ENCODE measurements around the gene SPATA2L. TPM values are rescaled to one million over a fixed set of nuclear protein-coding genes. Genes with fewer than 3 reads are reported as not detected.
"Not testable (repeated sequence)": the region's sequence is repeated elsewhere in the genome, so short reads cannot be mapped to it uniquely, and the experiment has no call there.

Gene SPATA2L
- polyA plus RNA-seq, 6 donors from 2014 or later = 5.9 to 18.8 (median 8.6) TPM

DNA sequence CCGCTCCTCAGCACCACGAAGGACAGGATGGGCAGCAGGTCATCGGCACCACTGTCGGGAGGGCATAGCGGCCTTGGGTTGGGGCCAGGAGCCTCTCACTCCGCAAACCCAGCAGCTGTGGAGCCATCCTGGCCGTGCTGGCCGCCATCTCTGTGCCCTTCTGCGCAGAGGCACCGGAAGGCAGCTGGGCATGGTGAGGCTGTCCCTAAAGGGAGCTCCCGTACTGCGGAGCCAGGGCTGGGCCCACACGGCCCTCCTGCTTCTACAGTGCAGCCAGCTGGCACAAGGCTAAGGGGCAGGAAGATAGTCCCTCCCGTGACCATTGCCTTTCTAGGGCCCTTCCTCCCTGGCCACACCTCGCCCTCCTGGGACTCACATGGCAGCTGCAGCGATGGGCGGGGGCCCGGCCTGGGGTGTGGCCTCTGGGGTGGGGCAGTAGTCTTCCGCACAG lies 7.0 kb upstream of the SPATA2L start:
- Mint-ChIP-seq H3K9me3 (no peaks in the 10 kb centered on the region), H3K36me3 (no peaks in the 10 kb centered on the region), H3K27me3 (no peaks in the 10 kb centered on the region), H3K27ac (no peak overlapping the region), H3K4me1 (peaks cover 4 to 9% (median 8%) of the 10 kb centered on the region in 3 donors), H3K4me3 (no peak overlapping the region)
- DNase-seq (no peak), ATAC-seq (ENCODE audit: low read depth in 2 of 2) (no peak)

DNA sequence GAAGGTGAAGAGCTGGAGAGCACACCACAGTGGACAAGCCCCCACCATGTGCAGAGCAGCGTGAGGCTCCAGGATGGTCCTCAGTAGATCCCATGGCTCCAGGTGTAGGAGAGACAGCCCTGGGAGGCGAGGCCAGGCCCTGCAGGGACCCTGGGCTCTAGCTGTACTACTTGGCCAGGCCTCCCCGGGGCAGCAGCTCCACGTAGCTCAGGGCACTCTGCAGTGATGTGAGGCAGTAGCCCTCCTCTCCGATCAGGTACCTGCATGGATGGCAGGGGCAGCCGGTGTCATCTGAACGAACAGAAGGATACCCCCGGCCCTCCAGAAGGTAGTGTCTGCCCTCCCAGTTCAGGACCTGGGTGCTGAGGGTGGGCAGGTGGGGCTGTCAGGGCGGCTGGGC lies 6.2 kb upstream of the SPATA2L start:
- DNase-seq = no peak
- Mint-ChIP-seq H3K27me3 (no peaks in the 10 kb centered on the region), H3K4me1 (peaks cover 4 to 11% (median 8%) of the 10 kb centered on the region in 3 donors), H3K4me3 (no peak overlapping the region), H3K9me3 (no peaks in the 10 kb centered on the region), H3K27ac (no peak overlapping the region), H3K36me3 (no peaks in the 10 kb centered on the region)
- ATAC-seq (ENCODE audit: low read depth in 2 of 2) = no peak

- Mint-ChIP-seq H3K4me1 (peaks cover 4 to 18% (median 8%) of the 10 kb centered on the region in 3 donors), H3K36me3 (no peaks in the 10 kb centered on the region), H3K27me3 (no peaks in the 10 kb centered on the region), H3K9me3 (no peaks in the 10 kb centered on the region), H3K4me3 (no peak overlapping the region), H3K27ac (no peak overlapping the region)
- ATAC-seq (ENCODE audit: low read depth in 2 of 2) (no peak), DNase-seq (no peak)
These were observed 5.2 kb upstream of the SPATA2L start for GRCh38 chr16:89706518-89707260.

- Mint-ChIP-seq H3K4me1 (peaks cover 9 to 20% (median 16%) of the 10 kb centered on the region in 3 donors), H3K4me3 (peak overlapping the region in 2 of 8 donors; percentile 66 to 73), H3K27me3 (no peaks in the 10 kb centered on the region), H3K27ac (peak overlapping the region in 2 of 6 donors; percentile 33 to 74), H3K36me3 (no peaks in the 10 kb centered on the region), H3K9me3 (no peaks in the 10 kb centered on the region)
- ATAC-seq (ENCODE audit: low read depth in 2 of 2) (no peak), DNase-seq (no peak)
These were observed 3.5 kb upstream of the SPATA2L start for GRCh38 chr16:89705006-89705405.

DNA sequence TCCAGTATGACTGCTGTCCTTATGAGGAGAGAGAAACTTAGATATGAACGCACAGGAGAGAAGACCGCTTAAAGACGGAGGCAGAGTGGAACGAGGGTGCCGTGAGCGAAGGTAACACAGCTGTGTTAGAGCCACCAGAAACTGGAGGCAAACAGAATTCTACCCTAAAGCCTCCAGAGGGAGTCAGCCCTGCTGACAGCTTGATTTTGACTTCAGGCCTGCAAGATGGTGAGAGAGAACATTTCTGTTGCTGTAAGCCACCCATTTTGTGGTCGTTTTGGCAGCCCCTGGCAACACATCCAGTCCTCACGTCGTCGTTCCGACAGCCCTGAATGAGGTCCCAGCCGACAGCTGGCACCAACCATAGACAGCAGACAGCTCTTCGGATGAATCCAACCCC lies 2.8 kb upstream of the SPATA2L start:
- peak overlapping the region in 1 of 6 donors; percentile 37 for H3K27ac Mint-ChIP-seq
- no peaks in the 10 kb centered on the region for H3K36me3 Mint-ChIP-seq
- ATAC-seq (ENCODE audit: low read depth in 2 of 2) = no peak
- no peak for DNase-seq
- no peaks in the 10 kb centered on the region for H3K27me3 Mint-ChIP-seq
- H3K9me3 Mint-ChIP-seq = no peaks in the 10 kb centered on the region
- peak overlapping the region in 1 of 8 donors; percentile 18 for H3K4me3 Mint-ChIP-seq
- peaks cover 11 to 24% (median 20%) of the 10 kb centered on the region in 3 donors for H3K4me1 Mint-ChIP-seq

GRCh38 chr16:89700649-89701424 lies 668 bp downstream of the SPATA2L start:
- DNase-seq = peak; percentile 51
- peak overlapping the region; percentile 78 to 93 (median 84) for H3K4me3 Mint-ChIP-seq
- H3K27ac Mint-ChIP-seq = peak overlapping the region; percentile 90 to 96 (median 94)
- H3K9me3 Mint-ChIP-seq = no peaks in the 10 kb centered on the region
- peak; percentile 23 to 34 for ATAC-seq (ENCODE audit: low read depth in 2 of 2)
- peaks cover 8 to 21% (median 15%) of the 10 kb centered on the region in 3 donors for H3K4me1 Mint-ChIP-seq
- H3K36me3 Mint-ChIP-seq = no peaks in the 10 kb centered on the region
- no peaks in the 10 kb centered on the region for H3K27me3 Mint-ChIP-seq

DNA sequence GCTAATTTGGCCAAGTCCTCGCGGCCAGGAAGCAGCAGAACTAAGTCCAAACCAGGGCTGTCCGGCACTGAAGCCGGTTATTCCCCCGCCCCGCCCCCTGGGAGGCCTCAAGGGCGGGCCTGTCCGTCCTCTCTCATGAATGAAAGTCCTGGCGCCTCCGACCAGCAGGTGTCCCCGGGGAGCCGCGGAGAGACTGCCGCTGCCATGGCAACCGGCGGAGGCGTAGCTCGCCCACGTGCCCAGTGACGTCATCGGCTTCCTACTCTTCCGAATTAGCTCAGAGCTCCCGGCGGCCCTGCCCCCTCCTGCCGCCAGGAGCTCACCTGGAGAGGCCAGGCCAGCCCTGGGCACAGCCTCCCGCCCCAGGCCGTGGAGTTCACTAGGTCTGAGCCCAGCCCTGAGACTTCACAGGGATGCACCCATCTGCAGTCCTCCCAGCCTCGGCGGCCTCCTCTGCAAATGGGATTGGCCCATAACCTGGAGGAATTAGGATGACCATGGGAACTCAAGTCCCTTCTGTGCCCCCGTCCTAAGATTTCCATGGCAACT lies 1.3 kb downstream of the SPATA2L start:
- no peaks in the 10 kb centered on the region for H3K36me3 Mint-ChIP-seq
- H3K4me1 Mint-ChIP-seq = peaks cover 7 to 19% (median 14%) of the 10 kb centered on the region in 3 donors
- H3K27me3 Mint-ChIP-seq = no peaks in the 10 kb centered on the region

DNA sequence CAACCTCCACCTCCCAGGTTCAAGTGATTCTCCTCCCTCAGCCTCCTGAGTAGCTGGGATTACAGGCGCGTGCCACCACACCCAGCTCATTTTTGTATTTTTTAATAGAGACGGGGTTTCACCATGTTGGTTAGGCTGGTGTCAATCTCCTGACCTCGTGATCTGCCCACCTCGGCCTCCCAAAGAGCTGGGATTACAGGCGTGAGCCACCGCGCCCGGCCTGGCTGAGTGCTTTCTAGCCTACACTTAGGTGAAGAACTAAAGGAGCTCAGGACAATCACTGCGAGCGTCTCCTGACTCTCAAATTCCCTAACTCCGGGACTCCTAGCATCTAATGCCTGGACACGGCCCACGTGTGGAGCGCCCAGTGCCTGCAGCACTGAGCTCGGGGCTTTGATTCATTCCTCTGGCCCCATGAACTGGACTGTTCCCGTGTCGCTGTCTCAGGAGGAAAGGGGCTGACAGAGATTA lies 1.8 kb downstream of the SPATA2L start:
- ATAC-seq (ENCODE audit: low read depth in 2 of 2) = not testable (repeated sequence)

More for the DNA sequence above, 1.3 kb downstream of the SPATA2L start:
- H3K27ac Mint-ChIP-seq = peak overlapping the region; percentile 90 to 95 (median 94)
- peak overlapping the region; percentile 50 to 93 (median 82) for H3K4me3 Mint-ChIP-seq
- H3K9me3 Mint-ChIP-seq = no peaks in the 10 kb centered on the region
- peak; percentile 94 for DNase-seq
- ATAC-seq (ENCODE audit: low read depth in 2 of 2) = peak; percentile 23 to 24

DNA sequence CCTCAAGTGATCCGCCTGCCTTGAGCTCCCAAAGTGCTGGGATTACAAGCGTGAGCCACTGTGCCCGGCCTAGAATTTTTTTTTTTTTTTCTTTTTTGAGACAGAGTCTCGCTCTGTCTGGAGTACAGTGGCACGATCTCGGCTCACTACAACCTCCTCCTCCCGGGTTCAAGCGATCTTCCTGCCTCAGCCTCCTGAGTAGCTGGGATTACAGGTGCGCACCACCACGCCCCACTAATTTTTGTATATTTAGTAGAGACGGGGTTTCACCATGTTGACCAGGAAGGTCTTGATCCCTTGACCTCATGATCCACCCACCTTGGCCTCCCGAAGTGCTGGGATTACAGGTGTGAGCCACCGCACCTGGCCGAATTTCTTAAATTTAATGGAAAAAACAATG lies 2.8 kb downstream of the SPATA2L start:
- Mint-ChIP-seq H3K4me1 (peaks cover 9 to 23% (median 21%) of the 10 kb centered on the region in 3 donors), H3K4me3 (peak overlapping the region in 1 of 8 donors; percentile 84), H3K27ac (peak overlapping the region in 5 of 6 donors; percentile 75 to 96 (median 91))
- H3K27me3 Mint-ChIP-seq; H3K36me3 Mint-ChIP-seq; DNase-seq; H3K9me3 Mint-ChIP-seq; ATAC-seq (ENCODE audit: low read depth in 2 of 2): not testable (repeated sequence)

More for the DNA sequence above, 1.8 kb downstream of the SPATA2L start:
- H3K27me3 Mint-ChIP-seq, H3K36me3 Mint-ChIP-seq, DNase-seq, H3K9me3 Mint-ChIP-seq: not testable (repeated sequence)
- H3K4me3 Mint-ChIP-seq = peak overlapping the region in 7 of 8 donors; percentile 50 to 91 (median 80)
- H3K27ac Mint-ChIP-seq = peak overlapping the region; percentile 90 to 95 (median 94)
- H3K4me1 Mint-ChIP-seq = peaks cover 7 to 19% (median 18%) of the 10 kb centered on the region in 3 donors

DNA sequence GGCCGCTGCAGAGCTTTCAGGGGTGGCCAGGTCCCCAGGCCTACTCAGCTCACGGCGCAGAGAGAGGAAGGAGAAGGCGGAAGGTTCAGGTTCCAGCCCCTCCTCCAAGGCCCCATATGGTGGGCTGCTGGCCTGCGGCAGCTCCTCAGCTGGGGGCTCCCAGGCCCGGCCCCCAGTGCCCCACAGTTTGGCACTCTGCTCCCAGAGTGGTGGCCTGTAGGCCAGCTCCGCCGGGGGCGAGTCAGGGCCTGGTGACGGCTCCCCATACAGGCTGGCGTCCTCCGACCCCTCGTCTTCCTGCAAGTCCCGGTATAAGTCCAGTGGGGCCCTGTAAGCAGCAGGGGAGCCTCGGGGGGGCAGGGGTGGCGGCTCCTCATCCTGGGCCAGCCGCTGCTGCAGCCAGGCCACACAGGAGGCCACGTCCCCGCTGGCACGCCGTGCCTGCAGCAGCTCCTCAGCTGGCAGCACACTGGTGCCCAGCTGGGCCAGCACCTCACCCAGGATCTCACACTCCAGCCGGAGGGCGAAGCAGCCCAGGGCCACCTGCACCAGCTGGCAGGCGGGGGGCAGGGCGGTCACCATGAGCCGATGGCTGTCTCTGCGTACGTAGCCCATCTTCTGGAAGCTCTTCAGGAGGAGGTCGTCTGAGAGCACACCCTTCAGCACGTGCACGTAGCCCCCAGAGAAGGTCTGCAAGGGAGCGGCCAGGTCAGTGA lies 3.7 kb downstream of the SPATA2L start:
- ATAC-seq (ENCODE audit: low read depth in 2 of 2) = no peak

GRCh38 chr16:89697161-89697615 lies 4.3 kb downstream of the SPATA2L start:
- H3K36me3 Mint-ChIP-seq = no peaks in the 10 kb centered on the region
- no peaks in the 10 kb centered on the region for H3K9me3 Mint-ChIP-seq
- no peak for ATAC-seq (ENCODE audit: low read depth in 2 of 2)
- DNase-seq = no peak
- no peak overlapping the region for H3K27ac Mint-ChIP-seq
- no peaks in the 10 kb centered on the region for H3K27me3 Mint-ChIP-seq
- peaks cover 11 to 25% (median 20%) of the 10 kb centered on the region in 3 donors for H3K4me1 Mint-ChIP-seq
- H3K4me3 Mint-ChIP-seq = no peak overlapping the region

More for the DNA sequence above, 3.7 kb downstream of the SPATA2L start:
- peaks cover 11 to 26% (median 25%) of the 10 kb centered on the region in 3 donors for H3K4me1 Mint-ChIP-seq
- H3K36me3 Mint-ChIP-seq = no peaks in the 10 kb centered on the region
- H3K4me3 Mint-ChIP-seq = no peak overlapping the region
- no peaks in the 10 kb centered on the region for H3K9me3 Mint-ChIP-seq
- no peak for DNase-seq
- peak overlapping the region in 1 of 6 donors; percentile 84 for H3K27ac Mint-ChIP-seq
- no peaks in the 10 kb centered on the region for H3K27me3 Mint-ChIP-seq

- Mint-ChIP-seq H3K9me3 (no peaks in the 10 kb centered on the region), H3K27me3 (no peaks in the 10 kb centered on the region), H3K27ac (peak overlapping the region in 1 of 6 donors; percentile 29), H3K4me3 (no peak overlapping the region), H3K36me3 (no peaks in the 10 kb centered on the region), H3K4me1 (peaks cover 11 to 25% (median 18%) of the 10 kb centered on the region in 3 donors)
- ATAC-seq (ENCODE audit: low read depth in 2 of 2) (no peak), DNase-seq (no peak)
These were observed 4.8 kb downstream of the SPATA2L start for GRCh38 chr16:89696670-89697128.
